ENCODE data around the gene SETD1B. TPM values are rescaled to one million over a fixed set of nuclear protein-coding genes. Genes with fewer than 3 reads are reported as not detected.
"Not testable (repeated sequence)": the region's sequence is repeated elsewhere in the genome, so short reads cannot be mapped to it uniquely, and the experiment has no call there.

The SETD1B gene
- total RNA-seq, 1 experiment from 2014 or later, result 40.4 TPM

DNA sequence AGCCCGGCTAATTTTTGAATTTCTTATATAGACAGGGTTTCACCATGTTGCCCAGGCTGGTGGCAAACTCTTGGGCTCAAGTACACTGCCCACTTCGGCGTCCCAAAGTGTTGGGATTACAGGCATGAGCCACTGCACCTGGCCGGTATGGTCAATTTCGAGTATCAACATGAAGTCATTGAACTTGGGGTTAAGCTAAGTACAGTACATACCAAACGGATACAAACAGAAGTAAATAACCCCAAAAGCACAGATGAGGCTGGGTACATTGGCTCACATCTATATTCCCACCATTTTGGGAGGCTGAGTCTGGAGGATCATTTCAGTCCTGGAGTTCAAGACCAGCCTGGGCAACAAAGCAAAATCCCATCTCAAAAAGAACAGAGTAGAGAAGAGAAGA lies 71.8 kb downstream of the SETD1B start:
- no peak overlapping the region for H2AFZ ChIP-seq (ENCODE audit: low read length)
- H4K8ac ChIP-seq (replicated peaks; ENCODE audit: insufficient read length, low read depth, low read length), result no peak overlapping the region
- no peaks in the 10 kb centered on the region for H3K79me1 ChIP-seq (ENCODE audit: insufficient read depth, low read depth, low read length, poor library complexity, severe bottlenecking)
- no peak overlapping the region for H3K27ac ChIP-seq (ENCODE audit: insufficient read length, low read depth, low read length)
- no peak overlapping the region for H3K23ac ChIP-seq (ENCODE audit: insufficient read length, low read depth, low read length)
- H3K79me2 ChIP-seq (ENCODE audit: insufficient read depth, low read length), result no peaks in the 10 kb centered on the region
- Mint-ChIP-seq H3K27ac (no peak overlapping the region), H3K36me3 (ENCODE audit: insufficient read depth in 1 of 3, low read depth in 3 of 3) (no peaks in the 10 kb centered on the region), H3K4me3 (no peak overlapping the region), H3K4me1 (peaks cover 4% of the 10 kb centered on the region in 2 experiments; a peak in 3 of 4 replicates), H3K9me3 (no peaks in the 10 kb centered on the region; a peak in 1 of 5 replicates), H3K27me3 (ENCODE audit: low read depth) (peaks cover 2% of the 10 kb centered on the region)
- TF ChIP-seq, protein P1, sequence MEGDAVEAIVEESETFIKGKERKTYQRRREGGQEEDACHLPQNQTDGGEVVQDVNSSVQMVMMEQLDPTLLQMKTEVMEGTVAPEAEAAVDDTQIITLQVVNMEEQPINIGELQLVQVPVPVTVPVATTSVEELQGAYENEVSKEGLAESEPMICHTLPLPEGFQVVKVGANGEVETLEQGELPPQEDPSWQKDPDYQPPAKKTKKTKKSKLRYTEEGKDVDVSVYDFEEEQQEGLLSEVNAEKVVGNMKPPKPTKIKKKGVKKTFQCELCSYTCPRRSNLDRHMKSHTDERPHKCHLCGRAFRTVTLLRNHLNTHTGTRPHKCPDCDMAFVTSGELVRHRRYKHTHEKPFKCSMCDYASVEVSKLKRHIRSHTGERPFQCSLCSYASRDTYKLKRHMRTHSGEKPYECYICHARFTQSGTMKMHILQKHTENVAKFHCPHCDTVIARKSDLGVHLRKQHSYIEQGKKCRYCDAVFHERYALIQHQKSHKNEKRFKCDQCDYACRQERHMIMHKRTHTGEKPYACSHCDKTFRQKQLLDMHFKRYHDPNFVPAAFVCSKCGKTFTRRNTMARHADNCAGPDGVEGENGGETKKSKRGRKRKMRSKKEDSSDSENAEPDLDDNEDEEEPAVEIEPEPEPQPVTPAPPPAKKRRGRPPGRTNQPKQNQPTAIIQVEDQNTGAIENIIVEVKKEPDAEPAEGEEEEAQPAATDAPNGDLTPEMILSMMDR (conservative IDR thresholded peaks at IDR 0.05), result no peak
- no peaks in the 10 kb centered on the region for H3K4me1 ChIP-seq (ENCODE audit: insufficient read depth, low read length)
- no peak overlapping the region for H2BK20ac ChIP-seq (ENCODE audit: low read depth, low read length, poor library complexity, severe bottlenecking)
- H3K18ac ChIP-seq (ENCODE audit: insufficient read length, low read depth, low read length), result no peak overlapping the region
- H2BK12ac ChIP-seq (ENCODE audit: insufficient read length, low read depth, low read length), result no peak overlapping the region
- H2AK5ac ChIP-seq (ENCODE audit: insufficient read length, low read length), result no peak overlapping the region
- no peaks in the 10 kb centered on the region for H3K9me3 ChIP-seq (ENCODE audit: control insufficient read depth, low read depth, low read length)
- no peak overlapping the region for H3K14ac ChIP-seq (ENCODE audit: insufficient read depth, low read length)
- no peak overlapping the region for H2BK15ac ChIP-seq (ENCODE audit: low read depth, low read length)
- H2BK120ac ChIP-seq (ENCODE audit: low read depth, low read length, poor library complexity, severe bottlenecking), result no peak overlapping the region
- no peaks in the 10 kb centered on the region for H3K27me3 ChIP-seq (ENCODE audit: insufficient read depth, low read length)
- H3K4me2 ChIP-seq (ENCODE audit: insufficient read depth, insufficient read length, low read length), result no peak overlapping the region
- H4K91ac ChIP-seq (ENCODE audit: insufficient read length, low read depth, low read length), result no peak overlapping the region
- no peaks in the 10 kb centered on the region for H3K23me2 ChIP-seq (ENCODE audit: insufficient read length, low read depth, low read length, poor library complexity, severe bottlenecking)
- H4K5ac ChIP-seq (ENCODE audit: insufficient read length, low read depth, low read length), result no peak overlapping the region
- no CpG with 5 or more reads among the region's 6 CpGs for WGBS (ENCODE audit: extremely low coverage, insufficient read length, low lambda C conversion rate)
- H2BK5ac ChIP-seq (ENCODE audit: insufficient read length, low read length), result no peak overlapping the region
- no peak overlapping the region for H3K9ac ChIP-seq (ENCODE audit: extremely low read depth, insufficient read length, low read length)
- no peak overlapping the region for H3K56ac ChIP-seq (ENCODE audit: insufficient read length, low read depth, low read length)
- no peak overlapping the region for H3T11ph ChIP-seq (ENCODE audit: low read length)
- H3K4ac ChIP-seq (ENCODE audit: low read depth, low read length), result no peak overlapping the region
- no peaks in the 10 kb centered on the region for H4K20me1 ChIP-seq (ENCODE audit: control insufficient read depth, insufficient read depth, insufficient read length)
- DNase-seq, result no peak

DNA sequence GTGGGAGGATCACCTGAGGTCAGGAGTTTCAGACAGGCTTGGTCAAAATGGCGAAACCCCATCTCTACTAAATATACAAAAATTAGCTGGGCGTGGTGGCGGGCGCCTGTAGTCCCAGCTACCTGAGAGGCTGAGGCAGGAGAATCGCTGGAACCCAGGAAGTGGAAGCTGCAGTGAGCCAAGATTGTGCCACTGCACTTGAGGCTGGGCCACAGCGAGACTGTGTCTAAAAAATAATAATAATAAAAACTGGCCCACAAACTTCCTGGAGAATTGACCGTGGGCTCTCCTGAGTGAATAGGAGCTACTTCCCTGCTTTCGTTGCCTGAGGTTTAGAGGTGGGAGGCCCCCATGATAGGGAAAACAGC lies 72.3 kb downstream of the SETD1B start:
- not testable (repeated sequence) for H4K20me1 ChIP-seq (ENCODE audit: control insufficient read depth, insufficient read depth, insufficient read length); H2BK120ac ChIP-seq (ENCODE audit: low read depth, low read length, poor library complexity, severe bottlenecking); H3K27ac Mint-ChIP-seq; H3K27me3 ChIP-seq (ENCODE audit: insufficient read depth, low read length); H3K14ac ChIP-seq (ENCODE audit: insufficient read depth, low read length); H3K23ac ChIP-seq (ENCODE audit: insufficient read length, low read depth, low read length); H3K27ac ChIP-seq (ENCODE audit: insufficient read length, low read depth, low read length); H2AK5ac ChIP-seq (ENCODE audit: insufficient read length, low read length); H3K4me1 ChIP-seq (ENCODE audit: insufficient read depth, low read length); H3K79me1 ChIP-seq (ENCODE audit: insufficient read depth, low read depth, low read length, poor library complexity, severe bottlenecking); H3T11ph ChIP-seq (ENCODE audit: low read length); DNase-seq; H3K4me1 Mint-ChIP-seq; H3K79me2 ChIP-seq (ENCODE audit: insufficient read depth, low read length); H2BK12ac ChIP-seq (ENCODE audit: insufficient read length, low read depth, low read length); H2AFZ ChIP-seq (ENCODE audit: low read length); H3K4me2 ChIP-seq (ENCODE audit: insufficient read depth, insufficient read length, low read length); H2BK15ac ChIP-seq (ENCODE audit: low read depth, low read length); H3K4ac ChIP-seq (ENCODE audit: low read depth, low read length); H4K5ac ChIP-seq (ENCODE audit: insufficient read length, low read depth, low read length); H2BK20ac ChIP-seq (ENCODE audit: low read depth, low read length, poor library complexity, severe bottlenecking); H3K9me3 Mint-ChIP-seq; H3K9me3 ChIP-seq (ENCODE audit: control insufficient read depth, low read depth, low read length); H2BK5ac ChIP-seq (ENCODE audit: insufficient read length, low read length); H3K27me3 Mint-ChIP-seq (ENCODE audit: low read depth); H4K8ac ChIP-seq (replicated peaks; ENCODE audit: insufficient read length, low read depth, low read length); H3K36me3 Mint-ChIP-seq (ENCODE audit: insufficient read depth in 1 of 3, low read depth in 3 of 3); H3K18ac ChIP-seq (ENCODE audit: insufficient read length, low read depth, low read length); H3K4me3 Mint-ChIP-seq; H3K23me2 ChIP-seq (ENCODE audit: insufficient read length, low read depth, low read length, poor library complexity, severe bottlenecking); H3K9ac ChIP-seq (ENCODE audit: extremely low read depth, insufficient read length, low read length); H3K56ac ChIP-seq (ENCODE audit: insufficient read length, low read depth, low read length); H4K91ac ChIP-seq (ENCODE audit: insufficient read length, low read depth, low read length)
- no CpG with 5 or more reads among the region's 8 CpGs for WGBS (ENCODE audit: extremely low coverage, insufficient read length, low lambda C conversion rate)

All from H9 (cell line).